Muscle layer of duodenum (tissue), 2 donors: ENCODE measurements around the gene TMEM89.

Source experiments
- H3K27ac ChIP-seq: one replicate; pipeline ENCODE4 v1.7.0; 2013; ENCODE audit warnings: mild to moderate bottlenecking, low read length
- H3K27me3 ChIP-seq: one replicate; pipeline ENCODE4 v1.7.0; 2013; ENCODE audit warnings: low read depth, mild to moderate bottlenecking, control low read depth, low read length
- H3K36me3 ChIP-seq, 2 donors: one replicate each; pipeline ENCODE4 v1.7.0; 2013; ENCODE audit warnings: low read length in 2 of 2, control low read depth in 1 of 2, mild to moderate bottlenecking in 1 of 2; ENCODE audit not compliant: insufficient read depth in 2 of 2, control insufficient read depth in 1 of 2
- H3K4me1 ChIP-seq, 2 donors: one replicate each; pipeline ENCODE4 v1.7.0; 2013; ENCODE audit warnings: low read length in 2 of 2, mild to moderate bottlenecking in 2 of 2, control low read depth in 1 of 2, moderate library complexity in 1 of 2; ENCODE audit not compliant: insufficient read depth in 2 of 2, control insufficient read depth in 1 of 2
- H3K4me3 ChIP-seq, 2 donors: one replicate each; pipeline ENCODE4 v1.7.0; 2013; ENCODE audit warnings: low read length in 2 of 2, low read depth in 1 of 2, mild to moderate bottlenecking in 1 of 2
- H3K9me3 ChIP-seq, 2 donors: one replicate each; pipeline ENCODE4 v1.7.0; 2013; ENCODE audit warnings: low read length in 2 of 2, control low read depth in 1 of 2, mild to moderate bottlenecking in 1 of 2; ENCODE audit not compliant: control insufficient read depth in 1 of 2
- donor health status: healthy.

TMEM89 gene

GRCh38 chr3:48637305-48637704 is 15.7 kb upstream of the TMEM89 start:
- no peak overlapping the region for H3K4me3 ChIP-seq

GRCh38 chr3:48636149-48636655 is 14.6 kb upstream of the TMEM89 start:
- Histone ChIP-seq H3K4me1 (peaks cover 4 to 23% of the 10 kb centered on the region in 2 donors), H3K9me3 (no peaks in the 10 kb centered on the region), H3K27me3 (no peaks in the 10 kb centered on the region), H3K27ac (peak overlapping the region; percentile 51), H3K36me3 (peaks cover 0 to 19% of the 10 kb centered on the region in 2 donors), H3K4me3 (peak overlapping the region; percentile 78 to 95)

More at GRCh38 chr3:48637305-48637704, 15.7 kb upstream of the TMEM89 start:
- H3K27ac ChIP-seq: no peak overlapping the region
- H3K36me3 ChIP-seq: peaks cover 0 to 8% of the 10 kb centered on the region in 2 donors
- H3K4me1 ChIP-seq: peaks cover 4 to 23% of the 10 kb centered on the region in 2 donors
- H3K27me3 ChIP-seq: no peaks in the 10 kb centered on the region
- no peaks in the 10 kb centered on the region for H3K9me3 ChIP-seq

- Histone ChIP-seq H3K4me1 (peaks cover 4 to 23% of the 10 kb centered on the region in 2 donors), H3K36me3 (peaks cover 3 to 27% of the 10 kb centered on the region in 2 donors), H3K27ac (peak within 1 kb of the TSS; percentile 51), H3K27me3 (no peaks in the 10 kb centered on the region), H3K4me3 (peak within 1 kb of the TSS; percentile 78 to 95), H3K9me3 (no peaks in the 10 kb centered on the region)
Observed at GRCh38 chr3:48635222-48636021, 13.9 kb upstream of the TMEM89 start, which contains the start of gene SLC26A6. Gene SLC26A6 (minus strand): TSS chr3:48635461. CDS start chr3:48635393, 68 bp downstream.

- peaks cover 7 to 34% of the 10 kb centered on the region in 2 donors for H3K36me3 ChIP-seq
- peaks cover 4 to 23% of the 10 kb centered on the region in 2 donors for H3K4me1 ChIP-seq
- H3K4me3 ChIP-seq: peak overlapping the region; percentile 73 to 95
- H3K9me3 ChIP-seq: no peaks in the 10 kb centered on the region
- H3K27ac ChIP-seq: peak overlapping the region; percentile 23
- H3K27me3 ChIP-seq: no peaks in the 10 kb centered on the region
Observed at GRCh38 chr3:48634661-48635221, 13.2 kb upstream of the TMEM89 start.

GRCh38 chr3:48633743-48634142 is 12.2 kb upstream of the TMEM89 start:
- Histone ChIP-seq H3K4me3 (peak overlapping the region in 1 of 2 donors; percentile 95), H3K36me3 (peaks cover 13 to 44% of the 10 kb centered on the region in 2 donors), H3K9me3 (no peaks in the 10 kb centered on the region), H3K27me3 (no peaks in the 10 kb centered on the region), H3K27ac (no peak overlapping the region), H3K4me1 (peaks cover 4 to 23% of the 10 kb centered on the region in 2 donors)

GRCh38 chr3:48633256-48633655 is 11.7 kb upstream of the TMEM89 start:
- H3K27ac ChIP-seq: no peak overlapping the region
- peaks cover 4 to 23% of the 10 kb centered on the region in 2 donors for H3K4me1 ChIP-seq
- H3K36me3 ChIP-seq: peaks cover 13 to 49% of the 10 kb centered on the region in 2 donors
- H3K27me3 ChIP-seq: no peaks in the 10 kb centered on the region
- H3K4me3 ChIP-seq: no peak overlapping the region
- H3K9me3 ChIP-seq: no peaks in the 10 kb centered on the region

- H3K4me1 ChIP-seq: peaks cover 4 to 23% of the 10 kb centered on the region in 2 donors
- no peak overlapping the region for H3K27ac ChIP-seq
- no peaks in the 10 kb centered on the region for H3K27me3 ChIP-seq
- H3K9me3 ChIP-seq: no peaks in the 10 kb centered on the region
- H3K36me3 ChIP-seq: peaks cover 21 to 63% of the 10 kb centered on the region in 2 donors
- no peak overlapping the region for H3K4me3 ChIP-seq
Observed at GRCh38 chr3:48631516-48632448, 10.2 kb upstream of the TMEM89 start.

GRCh38 chr3:48630833-48631232 is 9.3 kb upstream of the TMEM89 start:
- Histone ChIP-seq H3K4me1 (peaks cover 0 to 16% of the 10 kb centered on the region in 2 donors), H3K27me3 (no peaks in the 10 kb centered on the region), H3K36me3 (peaks cover 21 to 73% of the 10 kb centered on the region in 2 donors), H3K27ac (no peak overlapping the region), H3K4me3 (no peak overlapping the region), H3K9me3 (no peaks in the 10 kb centered on the region)

- H3K36me3 ChIP-seq: peaks cover 21 to 77% of the 10 kb centered on the region in 2 donors
- no peak overlapping the region for H3K27ac ChIP-seq
- H3K4me3 ChIP-seq: no peak overlapping the region
- H3K9me3 ChIP-seq: no peaks in the 10 kb centered on the region
- H3K27me3 ChIP-seq: no peaks in the 10 kb centered on the region
- H3K4me1 ChIP-seq: peaks cover 0 to 16% of the 10 kb centered on the region in 2 donors
Observed at GRCh38 chr3:48630407-48630806, 8.8 kb upstream of the TMEM89 start.

- Histone ChIP-seq H3K27ac (no peak overlapping the region), H3K36me3 (peaks cover 21 to 80% of the 10 kb centered on the region in 2 donors), H3K4me1 (peaks cover 0 to 14% of the 10 kb centered on the region in 2 donors), H3K4me3 (no peak overlapping the region), H3K9me3 (no peaks in the 10 kb centered on the region), H3K27me3 (no peaks in the 10 kb centered on the region)
Observed at GRCh38 chr3:48629894-48630293, 8.3 kb upstream of the TMEM89 start.
